Measurements from ENCODE around the gene APBB2. TPM values are rescaled to one million over a fixed set of nuclear protein-coding genes. Genes with fewer than 3 reads are reported as not detected.

Gene APBB2
- total and polyA plus RNA-seq, 4 donors: 4.8 to 31.5 (median 11.2) TPM

DNA sequence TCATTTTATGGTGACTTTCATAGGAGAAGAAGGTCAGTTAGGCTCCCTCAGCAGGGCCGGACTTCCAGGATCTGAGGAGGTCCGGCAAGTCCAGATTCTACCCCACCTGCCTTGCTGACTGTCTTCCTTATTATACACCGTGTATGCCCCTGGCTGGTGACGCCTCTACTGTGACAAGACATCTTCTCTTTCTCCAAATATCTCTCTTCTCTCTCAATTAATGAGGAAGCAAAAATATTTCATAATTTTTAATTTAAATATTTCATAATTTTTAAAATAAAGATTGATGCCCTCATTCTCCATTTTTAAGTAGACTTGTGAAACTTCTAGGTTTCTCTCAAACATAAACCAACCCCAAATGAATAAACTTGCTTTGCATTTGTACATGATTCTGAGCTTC lies 262.1 kb downstream of the APBB2 start:
- Histone ChIP-seq H3K27ac (ENCODE audit: low read depth in 1 of 2, low read length in 2 of 2) (no peak overlapping the region), H3K4me3 (ENCODE audit: low read depth in 1 of 3, low read length in 3 of 3) (no peak overlapping the region), H3K27me3 (ENCODE audit: control insufficient read depth in 4 of 4, insufficient read depth in 4 of 4, low read length in 3 of 4) (no peaks in the 10 kb centered on the region), H3K4me1 (ENCODE audit: control insufficient read depth in 4 of 4, insufficient read depth in 4 of 4, low read length in 3 of 4) (peaks cover 0 to 1% (median under 1%) of the 10 kb centered on the region in 4 donors), H3K36me3 (ENCODE audit: control insufficient read depth in 4 of 4, insufficient read depth in 3 of 4, low read depth in 1 of 4, low read length in 3 of 4) (no peaks in the 10 kb centered on the region), H3K9me3 (ENCODE audit: control insufficient read depth in 4 of 4, low read length in 3 of 4) (no peaks in the 10 kb centered on the region), H3K9ac (ENCODE audit: low read depth in 1 of 2, low read length in 2 of 2) (no peak overlapping the region)
- WGBS: 92% methylated on average over 4 of the region's 4 CpGs
- TF ChIP-seq YY1 (IDR thresholded peaks at IDR 0.05) (no peak), SP1 (IDR thresholded peaks at IDR 0.05) (no peak), TAF1 (conservative IDR thresholded peaks at IDR 0.05) (no peak), NR2F2 (IDR thresholded peaks at IDR 0.05) (no peak), FOXA1 (IDR thresholded peaks at IDR 0.05) (no peak), HNF4A (conservative IDR thresholded peaks at IDR 0.05) (no peak), FOXA2 (IDR thresholded peaks at IDR 0.05) (no peak), GABPA (IDR thresholded peaks at IDR 0.05 in 1 of 2, conservative IDR thresholded peaks at IDR 0.05 in 1 of 2) (no peak)
- TF ChIP-seq, protein P1, sequence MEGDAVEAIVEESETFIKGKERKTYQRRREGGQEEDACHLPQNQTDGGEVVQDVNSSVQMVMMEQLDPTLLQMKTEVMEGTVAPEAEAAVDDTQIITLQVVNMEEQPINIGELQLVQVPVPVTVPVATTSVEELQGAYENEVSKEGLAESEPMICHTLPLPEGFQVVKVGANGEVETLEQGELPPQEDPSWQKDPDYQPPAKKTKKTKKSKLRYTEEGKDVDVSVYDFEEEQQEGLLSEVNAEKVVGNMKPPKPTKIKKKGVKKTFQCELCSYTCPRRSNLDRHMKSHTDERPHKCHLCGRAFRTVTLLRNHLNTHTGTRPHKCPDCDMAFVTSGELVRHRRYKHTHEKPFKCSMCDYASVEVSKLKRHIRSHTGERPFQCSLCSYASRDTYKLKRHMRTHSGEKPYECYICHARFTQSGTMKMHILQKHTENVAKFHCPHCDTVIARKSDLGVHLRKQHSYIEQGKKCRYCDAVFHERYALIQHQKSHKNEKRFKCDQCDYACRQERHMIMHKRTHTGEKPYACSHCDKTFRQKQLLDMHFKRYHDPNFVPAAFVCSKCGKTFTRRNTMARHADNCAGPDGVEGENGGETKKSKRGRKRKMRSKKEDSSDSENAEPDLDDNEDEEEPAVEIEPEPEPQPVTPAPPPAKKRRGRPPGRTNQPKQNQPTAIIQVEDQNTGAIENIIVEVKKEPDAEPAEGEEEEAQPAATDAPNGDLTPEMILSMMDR (IDR thresholded peaks at IDR 0.05; ENCODE audit: low read depth, low read length, missing input control): no peak
- TF ChIP-seq, protein P2, sequence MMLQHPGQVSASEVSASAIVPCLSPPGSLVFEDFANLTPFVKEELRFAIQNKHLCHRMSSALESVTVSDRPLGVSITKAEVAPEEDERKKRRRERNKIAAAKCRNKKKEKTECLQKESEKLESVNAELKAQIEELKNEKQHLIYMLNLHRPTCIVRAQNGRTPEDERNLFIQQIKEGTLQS (IDR thresholded peaks at IDR 0.05): no peak
- TF ChIP-seq, protein P3, sequence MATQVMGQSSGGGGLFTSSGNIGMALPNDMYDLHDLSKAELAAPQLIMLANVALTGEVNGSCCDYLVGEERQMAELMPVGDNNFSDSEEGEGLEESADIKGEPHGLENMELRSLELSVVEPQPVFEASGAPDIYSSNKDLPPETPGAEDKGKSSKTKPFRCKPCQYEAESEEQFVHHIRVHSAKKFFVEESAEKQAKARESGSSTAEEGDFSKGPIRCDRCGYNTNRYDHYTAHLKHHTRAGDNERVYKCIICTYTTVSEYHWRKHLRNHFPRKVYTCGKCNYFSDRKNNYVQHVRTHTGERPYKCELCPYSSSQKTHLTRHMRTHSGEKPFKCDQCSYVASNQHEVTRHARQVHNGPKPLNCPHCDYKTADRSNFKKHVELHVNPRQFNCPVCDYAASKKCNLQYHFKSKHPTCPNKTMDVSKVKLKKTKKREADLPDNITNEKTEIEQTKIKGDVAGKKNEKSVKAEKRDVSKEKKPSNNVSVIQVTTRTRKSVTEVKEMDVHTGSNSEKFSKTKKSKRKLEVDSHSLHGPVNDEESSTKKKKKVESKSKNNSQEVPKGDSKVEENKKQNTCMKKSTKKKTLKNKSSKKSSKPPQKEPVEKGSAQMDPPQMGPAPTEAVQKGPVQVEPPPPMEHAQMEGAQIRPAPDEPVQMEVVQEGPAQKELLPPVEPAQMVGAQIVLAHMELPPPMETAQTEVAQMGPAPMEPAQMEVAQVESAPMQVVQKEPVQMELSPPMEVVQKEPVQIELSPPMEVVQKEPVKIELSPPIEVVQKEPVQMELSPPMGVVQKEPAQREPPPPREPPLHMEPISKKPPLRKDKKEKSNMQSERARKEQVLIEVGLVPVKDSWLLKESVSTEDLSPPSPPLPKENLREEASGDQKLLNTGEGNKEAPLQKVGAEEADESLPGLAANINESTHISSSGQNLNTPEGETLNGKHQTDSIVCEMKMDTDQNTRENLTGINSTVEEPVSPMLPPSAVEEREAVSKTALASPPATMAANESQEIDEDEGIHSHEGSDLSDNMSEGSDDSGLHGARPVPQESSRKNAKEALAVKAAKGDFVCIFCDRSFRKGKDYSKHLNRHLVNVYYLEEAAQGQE (IDR thresholded peaks at IDR 0.05): no peak
- TF ChIP-seq, protein P4, sequence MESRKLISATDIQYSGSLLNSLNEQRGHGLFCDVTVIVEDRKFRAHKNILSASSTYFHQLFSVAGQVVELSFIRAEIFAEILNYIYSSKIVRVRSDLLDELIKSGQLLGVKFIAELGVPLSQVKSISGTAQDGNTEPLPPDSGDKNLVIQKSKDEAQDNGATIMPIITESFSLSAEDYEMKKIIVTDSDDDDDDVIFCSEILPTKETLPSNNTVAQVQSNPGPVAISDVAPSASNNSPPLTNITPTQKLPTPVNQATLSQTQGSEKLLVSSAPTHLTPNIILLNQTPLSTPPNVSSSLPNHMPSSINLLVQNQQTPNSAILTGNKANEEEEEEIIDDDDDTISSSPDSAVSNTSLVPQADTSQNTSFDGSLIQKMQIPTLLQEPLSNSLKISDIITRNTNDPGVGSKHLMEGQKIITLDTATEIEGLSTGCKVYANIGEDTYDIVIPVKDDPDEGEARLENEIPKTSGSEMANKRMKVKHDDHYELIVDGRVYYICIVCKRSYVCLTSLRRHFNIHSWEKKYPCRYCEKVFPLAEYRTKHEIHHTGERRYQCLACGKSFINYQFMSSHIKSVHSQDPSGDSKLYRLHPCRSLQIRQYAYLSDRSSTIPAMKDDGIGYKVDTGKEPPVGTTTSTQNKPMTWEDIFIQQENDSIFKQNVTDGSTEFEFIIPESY (IDR thresholded peaks at IDR 0.05): no peak
- no peak for DNase-seq (ENCODE audit: low spot score)

DNA sequence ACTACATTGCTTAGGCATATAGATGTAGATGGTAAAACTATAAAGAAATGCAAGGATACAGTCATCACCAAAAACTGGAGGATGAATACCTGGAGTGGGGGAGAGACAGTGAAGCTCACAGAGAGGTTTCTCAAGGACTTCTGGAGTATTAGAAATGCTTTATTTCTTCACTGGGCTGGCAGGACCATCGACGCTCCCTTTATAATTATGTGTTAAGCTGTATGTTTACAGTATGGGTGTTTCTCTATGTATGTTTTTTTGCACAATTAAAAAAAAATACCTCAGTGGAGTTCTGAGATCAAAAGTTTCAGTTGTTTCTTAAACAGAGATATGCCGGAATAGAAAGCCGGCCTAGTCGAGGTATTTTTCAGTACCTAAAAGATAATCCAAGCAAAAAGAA lies 263.3 kb downstream of the APBB2 start:
- Histone ChIP-seq H3K27me3 (ENCODE audit: control insufficient read depth in 4 of 4, insufficient read depth in 4 of 4, low read length in 3 of 4) (no peaks in the 10 kb centered on the region), H3K4me3 (ENCODE audit: low read depth in 1 of 3, low read length in 3 of 3) (no peak overlapping the region), H3K9me3 (ENCODE audit: control insufficient read depth in 4 of 4, low read length in 3 of 4) (no peaks in the 10 kb centered on the region), H3K36me3 (ENCODE audit: control insufficient read depth in 4 of 4, insufficient read depth in 3 of 4, low read depth in 1 of 4, low read length in 3 of 4) (no peaks in the 10 kb centered on the region), H3K9ac (ENCODE audit: low read depth in 1 of 2, low read length in 2 of 2) (no peak overlapping the region), H3K27ac (ENCODE audit: low read depth in 1 of 2, low read length in 2 of 2) (no peak overlapping the region), H3K4me1 (ENCODE audit: control insufficient read depth in 4 of 4, insufficient read depth in 4 of 4, low read length in 3 of 4) (peaks cover 0 to 3% (median 0%) of the 10 kb centered on the region in 4 donors)
- TF ChIP-seq, protein P1 (IDR thresholded peaks at IDR 0.05; ENCODE audit: low read depth, low read length, missing input control): no peak
- TF ChIP-seq, protein P2 (IDR thresholded peaks at IDR 0.05): no peak
- no peak for TF ChIP-seq SP1 (IDR thresholded peaks at IDR 0.05)
- TF ChIP-seq, protein P5, sequence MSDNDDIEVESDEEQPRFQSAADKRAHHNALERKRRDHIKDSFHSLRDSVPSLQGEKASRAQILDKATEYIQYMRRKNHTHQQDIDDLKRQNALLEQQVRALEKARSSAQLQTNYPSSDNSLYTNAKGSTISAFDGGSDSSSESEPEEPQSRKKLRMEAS (IDR thresholded peaks at IDR 0.05): no peak
- TF ChIP-seq RAD21 (IDR thresholded peaks at IDR 0.05): no peak
- TF ChIP-seq TAF1 (conservative IDR thresholded peaks at IDR 0.05): no peak
- TF ChIP-seq, protein P3 (IDR thresholded peaks at IDR 0.05): no peak
- no peak for TF ChIP-seq YY1 (IDR thresholded peaks at IDR 0.05)
- TF ChIP-seq NR2F2 (IDR thresholded peaks at IDR 0.05): no peak
- no peak for DNase-seq (ENCODE audit: low spot score)
- 98% methylated on average over 5 of the region's 5 CpGs for WGBS

Measured in liver (tissue), 9 donors.